WERI-Rb-1 (cell line): ENCODE data around the gene TMEM72.

Experiments used
- DNase-seq: peaks from one replicate; pipeline ENCODE4 v3.0.0-alpha.2; 2020
- H3K27ac ChIP-seq: fragments of 250-450 bp; sonication (Bioruptor Pico); 2 replicates; pipeline ENCODE4 v1.5.1; 2020; ENCODE audit warnings: mild to moderate bottlenecking, moderate library complexity
- H3K27me3 ChIP-seq: fragments of 250-450 bp; sonication (Bioruptor Pico); 2 replicates; pipeline ENCODE4 v1.5.1; 2021; ENCODE audit warnings: mild to moderate bottlenecking, low read depth, moderate library complexity; ENCODE audit not compliant: insufficient read depth, severe bottlenecking
- H3K36me3 ChIP-seq: fragments of 250-450 bp; sonication (Bioruptor Pico); 2 replicates; pipeline ENCODE4 v1.5.1; 2020; ENCODE audit warnings: mild to moderate bottlenecking, moderate library complexity
- H3K4me3 ChIP-seq: 2 replicates; pipeline ENCODE4 v1.5.1; 2011; ENCODE audit warnings: low read depth, mild to moderate bottlenecking, control low read depth, low read length
- H3K9me3 ChIP-seq: fragments of 250-450 bp; sonication (Bioruptor Pico); 2 replicates; pipeline ENCODE4 v1.5.1; 2021; ENCODE audit warnings: mild to moderate bottlenecking, moderate library complexity; ENCODE audit not compliant: severe bottlenecking
- CTCF ChIP-seq: IDR thresholded peaks from 2 replicates; pipeline ENCODE4 v1.5.1; 2011; ENCODE audit warnings: low read depth, mild to moderate bottlenecking, control low read depth, inconsistent platforms, low read length

Gene TMEM72

GRCh38 chr10:44951576-44952226, 40.6 kb downstream of the TMEM72 start:
- no peak for TF ChIP-seq CTCF
- no peak overlapping the region for H3K4me3 ChIP-seq
- H3K27me3 ChIP-seq: no peaks in the 10 kb centered on the region
- no peaks in the 10 kb centered on the region for H3K36me3 ChIP-seq
- peaks cover under 1% of the 10 kb centered on the region for H3K9me3 ChIP-seq
- no peak for DNase-seq
- H3K27ac ChIP-seq: no peak overlapping the region

- no peak for DNase-seq
- H3K4me3 ChIP-seq: no peak overlapping the region
- no peaks in the 10 kb centered on the region for H3K36me3 ChIP-seq
- H3K27ac ChIP-seq: no peak overlapping the region
- H3K27me3 ChIP-seq: no peaks in the 10 kb centered on the region
- H3K9me3 ChIP-seq: peaks cover 3% of the 10 kb centered on the region
- TF ChIP-seq CTCF: no peak
Observed at GRCh38 chr10:44952779-44953231, 41.7 kb downstream of the TMEM72 start.

- Histone ChIP-seq H3K9me3 (peaks cover 3% of the 10 kb centered on the region), H3K36me3 (no peaks in the 10 kb centered on the region; the same call in 1 of the 2 replicates), H3K27ac (no peak overlapping the region), H3K4me3 (no peak overlapping the region), H3K27me3 (no peaks in the 10 kb centered on the region)
- TF ChIP-seq CTCF: no peak
- DNase-seq: no peak
Observed at GRCh38 chr10:44954042-44954441, 42.9 kb downstream of the TMEM72 start.

GRCh38 chr10:44954962-44955361, 43.8 kb downstream of the TMEM72 start:
- H3K27me3 ChIP-seq: no peaks in the 10 kb centered on the region
- H3K36me3 ChIP-seq: no peaks in the 10 kb centered on the region; the same call in 1 of the 2 replicates
- no peak overlapping the region for H3K27ac ChIP-seq
- TF ChIP-seq CTCF: no peak
- H3K9me3 ChIP-seq: peaks cover 3% of the 10 kb centered on the region
- no peak overlapping the region for H3K4me3 ChIP-seq
- DNase-seq: no peak

GRCh38 chr10:44955413-44956070, 44.4 kb downstream of the TMEM72 start:
- no peak overlapping the region for H3K27ac ChIP-seq
- no peak overlapping the region for H3K4me3 ChIP-seq
- peaks cover 3% of the 10 kb centered on the region for H3K9me3 ChIP-seq
- no peak for DNase-seq
- H3K36me3 ChIP-seq: no peaks in the 10 kb centered on the region; the same call in 1 of the 2 replicates
- H3K27me3 ChIP-seq: no peaks in the 10 kb centered on the region
- TF ChIP-seq CTCF: no peak

- Histone ChIP-seq H3K27ac (no peak overlapping the region), H3K27me3 (no peaks in the 10 kb centered on the region), H3K36me3 (no peaks in the 10 kb centered on the region; the same call in 1 of the 2 replicates), H3K4me3 (no peak overlapping the region), H3K9me3 (peaks cover 3% of the 10 kb centered on the region)
- no peak for TF ChIP-seq CTCF
- no peak for DNase-seq
Observed at GRCh38 chr10:44956226-44956625, 45.1 kb downstream of the TMEM72 start.
